HL-60 (cell line): ENCODE measurements around the gene OSBPL10.

Experiments used
- DNase-seq, 2 experiments: peaks; one replicate each; pipeline ENCODE4 v3.0.0-alpha.2; 2010 to 2020; ENCODE audit warnings: low read depth in 1 of 2, low spot score in 1 of 2
- H3K27ac ChIP-seq: fragments of 250-450 bp; sonication (Bioruptor Pico); replicated peaks from 2 replicates; pipeline ENCODE4 v1.5.1; 2020; ENCODE audit warnings: mild to moderate bottlenecking, moderate library complexity
- H3K27me3 ChIP-seq: fragments of 250-450 bp; sonication (Bioruptor Pico); 2 replicates; pipeline ENCODE4 v1.5.1; 2021; ENCODE audit warnings: mild to moderate bottlenecking, moderate library complexity; ENCODE audit not compliant: insufficient read depth, poor library complexity, severe bottlenecking
- H3K4me3 ChIP-seq: replicated peaks from 2 replicates; pipeline ENCODE4 v1.5.1; 2011; ENCODE audit warnings: mild to moderate bottlenecking, control low read depth, low read length; ENCODE audit not compliant: insufficient read depth
- CTCF ChIP-seq: IDR thresholded peaks from one replicate; pipeline ENCODE4 v1.5.1; 2011; ENCODE audit warnings: low read length, control low read depth, inconsistent platforms; ENCODE audit not compliant: insufficient read depth
- GABPA ChIP-seq: IDR thresholded peaks from 2 replicates; pipeline ENCODE4 v1.6.1; 2012; ENCODE audit warnings: low read depth
- POLR2AphosphoS5 ChIP-seq: IDR thresholded peaks from 2 replicates; pipeline ENCODE4 v1.6.1; 2012; ENCODE audit warnings: low read depth
- REST ChIP-seq: IDR thresholded peaks from 2 replicates; pipeline ENCODE4 v1.6.1; 2012; ENCODE audit warnings: low read depth; ENCODE audit not compliant: insufficient replicate concordance
- SPI1 ChIP-seq: IDR thresholded peaks from 2 replicates; pipeline ENCODE4 v1.6.1; 2012; ENCODE audit warnings: low read depth, mild to moderate bottlenecking, borderline replicate concordance

Gene OSBPL10

DNA sequence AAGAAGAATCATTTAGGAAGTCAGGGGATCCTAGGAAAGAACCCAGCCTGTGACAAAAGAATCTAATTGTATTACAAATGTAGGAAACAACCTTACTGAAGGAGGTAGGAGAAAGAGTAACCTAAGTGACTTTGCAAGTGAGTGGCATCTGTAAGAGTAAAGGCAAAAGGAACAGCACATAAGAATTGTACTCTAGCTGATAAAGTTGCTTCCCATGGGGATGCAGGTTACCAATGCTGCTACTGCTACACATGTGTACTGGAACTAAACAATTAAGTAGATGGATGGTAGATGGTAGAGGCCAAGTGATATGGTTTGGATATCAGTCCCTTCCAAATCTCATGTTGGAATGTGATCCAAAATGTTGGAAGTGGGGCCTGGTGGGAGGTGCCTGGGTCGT lies 60.8 kb downstream of the OSBPL10 start:
- TF ChIP-seq CTCF, result no peak
- H3K4me3 ChIP-seq, result no peak overlapping the region

DNA sequence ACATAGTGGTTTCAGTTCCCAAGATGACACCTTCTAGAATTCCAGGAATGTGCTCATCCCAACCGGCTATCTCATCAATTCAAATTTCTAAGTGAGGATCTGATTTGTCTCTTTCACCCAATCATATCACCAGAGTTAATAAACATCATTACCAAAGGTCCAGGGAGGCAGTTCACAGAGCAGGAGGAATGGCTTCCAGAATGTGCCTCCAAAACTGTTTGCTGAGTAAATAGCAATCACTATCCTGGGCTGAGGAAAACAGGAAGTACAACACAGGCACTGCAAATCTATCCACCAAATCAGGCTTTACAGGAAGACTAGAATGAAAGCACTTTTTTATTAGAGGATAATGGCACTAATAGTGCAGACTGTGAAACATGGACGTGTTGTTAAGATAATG lies 61.5 kb downstream of the OSBPL10 start:
- no peak for TF ChIP-seq GABPA
- H3K27me3 ChIP-seq, result no peaks in the 10 kb centered on the region
- H3K4me3 ChIP-seq, result no peak overlapping the region
- H3K27ac ChIP-seq, result no peak overlapping the region
- DNase-seq, result no peak

More for the DNA sequence above, 60.8 kb downstream of the OSBPL10 start:
- Histone ChIP-seq H3K27ac (no peak overlapping the region), H3K27me3 (no peaks in the 10 kb centered on the region)
- no peak for DNase-seq

GRCh38 chr3:31918179-31919150 lies 62.6 kb downstream of the OSBPL10 start:
- DNase-seq, result no peak
- Histone ChIP-seq H3K27me3 (no peaks in the 10 kb centered on the region), H3K4me3 (no peak overlapping the region), H3K27ac (no peak overlapping the region)
- TF ChIP-seq GABPA, result no peak
- no peak for TF ChIP-seq SPI1
- no peak for TF ChIP-seq CTCF
- TF ChIP-seq POLR2AphosphoS5, result no peak
- no peak for TF ChIP-seq REST

DNA sequence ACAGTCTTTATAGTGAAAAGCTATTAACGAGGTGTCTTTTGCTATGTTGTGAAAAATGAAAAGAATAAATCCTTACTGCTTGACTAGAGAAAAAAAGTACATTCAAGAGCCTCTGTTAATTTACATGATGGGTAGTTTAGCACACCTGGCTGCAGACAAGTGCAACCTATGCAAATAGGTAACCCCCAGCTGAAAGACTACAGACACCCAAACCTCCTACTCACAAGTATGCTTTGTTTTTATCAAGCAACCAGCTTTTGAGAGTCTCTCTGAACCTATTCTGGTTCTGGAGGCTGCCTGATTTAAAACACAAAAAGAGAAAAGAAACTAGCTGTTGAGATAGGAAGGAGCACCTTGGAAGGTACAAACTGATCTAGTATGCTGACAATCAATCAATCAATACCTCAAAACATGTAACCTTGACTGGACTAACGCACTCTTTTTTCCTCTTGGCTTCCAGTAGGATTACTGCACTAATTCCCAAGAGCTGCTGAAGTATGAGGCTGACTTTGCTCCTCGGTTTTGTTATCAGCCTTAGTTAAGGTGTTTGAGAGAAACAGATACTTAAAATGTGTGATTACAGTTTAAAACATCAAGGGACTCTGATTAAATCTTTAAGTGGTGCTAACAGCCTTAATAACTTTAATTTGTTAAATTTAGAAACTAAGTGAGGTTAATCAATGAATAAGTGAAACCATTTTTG lies 63.6 kb downstream of the OSBPL10 start:
- DNase-seq, result no peak
- H3K27ac ChIP-seq, result no peak overlapping the region
- no peaks in the 10 kb centered on the region for H3K27me3 ChIP-seq
- no peak overlapping the region for H3K4me3 ChIP-seq
- TF ChIP-seq REST (no peak), GABPA (no peak), POLR2AphosphoS5 (no peak), SPI1 (no peak), CTCF (no peak)
